WTC11 (cell line): Measurements from ENCODE around the gene ADARB2.

Source experiments
- ATF3 ChIP-seq: sonication (generic); formaldehyde crosslinking; conservative IDR thresholded peaks from 2 replicates; pipeline ENCODE4 v1.8.1; 2022; ENCODE audit warnings: mild to moderate bottlenecking, missing genetic modification reagents
- CTCF ChIP-seq: fragments of 200-600 bp; IDR thresholded peaks from 2 replicates; pipeline ENCODE4 v1.8.0; 2022; ENCODE audit warnings: antibody characterized with exemption
- TCF7 ChIP-seq: sonication (generic); formaldehyde crosslinking; IDR thresholded peaks from 2 replicates; pipeline ENCODE4 v1.8.0; 2022; ENCODE audit warnings: mild to moderate bottlenecking, low read depth, missing genetic modification reagents, moderate library complexity
- ZNF512 ChIP-seq: sonication (generic); formaldehyde crosslinking; IDR thresholded peaks from 2 replicates; pipeline ENCODE4 v1.8.1; 2022; ENCODE audit warnings: missing genetic modification reagents, borderline replicate concordance

- TF ChIP-seq TCF7, result no peak
- no peak for TF ChIP-seq CTCF
- TF ChIP-seq ZNF512 (CRISPR knock-in tag), result no peak
- TF ChIP-seq ATF3 (CRISPR knock-in tag), result no peak
Observed at GRCh38 chr10:1514681-1515080, 222.6 kb downstream of the ADARB2 start.
